Peyer's patch (tissue), 4 donors: ENCODE data around the gene NFIL3. TPM values are rescaled to one million over a fixed set of nuclear protein-coding genes. Genes with fewer than 3 reads are reported as not detected.

Experiments used
- DNase-seq, 3 donors: peaks; one replicate each; pipeline ENCODE4 v3.0.0-alpha.2; 2017 to 2019
- H3K27ac ChIP-seq, 4 donors: fragments of 200-600 bp; sonication (generic); one replicate each; pipeline ENCODE4 v1.5.1; 2016 to 2019
- H3K27me3 ChIP-seq, 2 donors: fragments of 200-600 bp; sonication (generic); one replicate each; pipeline ENCODE4 v1.5.1; 2019
- H3K36me3 ChIP-seq, 3 donors: fragments of 200-600 bp; sonication (generic); one replicate each; pipeline ENCODE4 v1.5.1; 2016 to 2019
- H3K4me1 ChIP-seq, 4 donors: fragments of 200-600 bp; sonication (generic); one replicate each; pipeline ENCODE4 v1.5.1; 2016 to 2019
- H3K4me3 ChIP-seq, 4 donors: fragments of 200-600 bp; sonication (generic); 1 replicate in 3 of 4; 2 replicates in 1 of 4; pipeline ENCODE4 v1.5.1; 2016 to 2019; ENCODE audit warnings: mild to moderate bottlenecking in 1 of 4
- H3K9me3 ChIP-seq, 4 donors: fragments of 200-600 bp; sonication (generic); one replicate each; pipeline ENCODE4 v1.5.1; 2016 to 2019; ENCODE audit warnings: mild to moderate bottlenecking in 1 of 4
- POLR2A ChIP-seq, 2 donors: fragments of 450-650 bp; IDR thresholded peaks; one replicate each; pipeline ENCODE4 v1.5.1; 2017; ENCODE audit warnings: antibody characterized with exemption in 2 of 2, mild to moderate bottlenecking in 2 of 2, moderate library complexity in 2 of 2
- total RNA-seq, 4 donors: library from RNA; depleted of rRNA; stranded (reverse); fragments of >200 nt; gene quantifications; one replicate each; pipeline ENCODE4 v1.1.0, GENCODE V29; 2016
- TF ChIP-seq, protein P1 (sequence below), 6 experiments: fragments of 450-650 bp in 4 of 6; fragments of 200-600 bp in 2 of 6; sonication (generic) in 1 of 6; IDR thresholded peaks; one replicate each; pipeline ENCODE4 v1.5.1; 2017 to 2019; ENCODE audit warnings: antibody characterized with exemption in 6 of 6, mild to moderate bottlenecking in 3 of 6, moderate library complexity in 1 of 6

Gene NFIL3
- total RNA-seq, 4 donors from 2014 or later = 14.0 to 31.4 (median 20.4) TPM

GRCh38 chr9:91421971-91422757 lies 1.5 kb downstream of the NFIL3 start:
- peak overlapping the region; percentile 76 to 97 (median 90) for H3K27ac ChIP-seq
- no peaks in the 10 kb centered on the region for H3K27me3 ChIP-seq
- H3K9me3 ChIP-seq = no peaks in the 10 kb centered on the region
- TF ChIP-seq, protein P1, sequence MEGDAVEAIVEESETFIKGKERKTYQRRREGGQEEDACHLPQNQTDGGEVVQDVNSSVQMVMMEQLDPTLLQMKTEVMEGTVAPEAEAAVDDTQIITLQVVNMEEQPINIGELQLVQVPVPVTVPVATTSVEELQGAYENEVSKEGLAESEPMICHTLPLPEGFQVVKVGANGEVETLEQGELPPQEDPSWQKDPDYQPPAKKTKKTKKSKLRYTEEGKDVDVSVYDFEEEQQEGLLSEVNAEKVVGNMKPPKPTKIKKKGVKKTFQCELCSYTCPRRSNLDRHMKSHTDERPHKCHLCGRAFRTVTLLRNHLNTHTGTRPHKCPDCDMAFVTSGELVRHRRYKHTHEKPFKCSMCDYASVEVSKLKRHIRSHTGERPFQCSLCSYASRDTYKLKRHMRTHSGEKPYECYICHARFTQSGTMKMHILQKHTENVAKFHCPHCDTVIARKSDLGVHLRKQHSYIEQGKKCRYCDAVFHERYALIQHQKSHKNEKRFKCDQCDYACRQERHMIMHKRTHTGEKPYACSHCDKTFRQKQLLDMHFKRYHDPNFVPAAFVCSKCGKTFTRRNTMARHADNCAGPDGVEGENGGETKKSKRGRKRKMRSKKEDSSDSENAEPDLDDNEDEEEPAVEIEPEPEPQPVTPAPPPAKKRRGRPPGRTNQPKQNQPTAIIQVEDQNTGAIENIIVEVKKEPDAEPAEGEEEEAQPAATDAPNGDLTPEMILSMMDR (IDR thresholded peaks at IDR 0.05) = no peak
- no peak for TF ChIP-seq POLR2A (IDR thresholded peaks at IDR 0.05)
- peaks cover 0 to 31% (median 8%) of the 10 kb centered on the region in 4 donors for H3K4me1 ChIP-seq
- peak overlapping the region; percentile 54 to 88 (median 72) for H3K4me3 ChIP-seq
- no peaks in the 10 kb centered on the region for H3K36me3 ChIP-seq
- no peak for DNase-seq

- Histone ChIP-seq H3K4me1 (peaks cover 0 to 31% (median 8%) of the 10 kb centered on the region in 4 donors), H3K9me3 (no peaks in the 10 kb centered on the region), H3K27me3 (no peaks in the 10 kb centered on the region), H3K36me3 (no peaks in the 10 kb centered on the region), H3K4me3 (peak overlapping the region; percentile 35 to 88 (median 70)), H3K27ac (peak overlapping the region; percentile 55 to 97 (median 90))
- DNase-seq = peak in 1 of 3 donors; percentile 58
- no peak for TF ChIP-seq POLR2A (IDR thresholded peaks at IDR 0.05)
- TF ChIP-seq, protein P1 (IDR thresholded peaks at IDR 0.05) = peak in 2 of 6 experiments; percentile 14 to 20
Observed at GRCh38 chr9:91421128-91421765, 2.4 kb downstream of the NFIL3 start.

GRCh38 chr9:91420501-91421127 lies 3.0 kb downstream of the NFIL3 start:
- TF ChIP-seq, protein P1 (IDR thresholded peaks at IDR 0.05) = no peak
- TF ChIP-seq POLR2A (IDR thresholded peaks at IDR 0.05) = no peak
- peaks cover 0 to 31% (median 7%) of the 10 kb centered on the region in 4 donors for H3K4me1 ChIP-seq
- no peaks in the 10 kb centered on the region for H3K36me3 ChIP-seq
- DNase-seq = no peak
- H3K27ac ChIP-seq = peak overlapping the region; percentile 55 to 97 (median 90)
- no peaks in the 10 kb centered on the region for H3K27me3 ChIP-seq
- no peaks in the 10 kb centered on the region for H3K9me3 ChIP-seq
- H3K4me3 ChIP-seq = peak overlapping the region; percentile 35 to 88 (median 70)

GRCh38 chr9:91419222-91420191 lies 4.1 kb downstream of the NFIL3 start:
- Histone ChIP-seq H3K27me3 (no peaks in the 10 kb centered on the region), H3K27ac (peak overlapping the region in 3 of 4 donors; percentile 13 to 67 (median 52)), H3K36me3 (no peaks in the 10 kb centered on the region), H3K4me1 (peaks cover 0 to 31% (median 8%) of the 10 kb centered on the region in 4 donors), H3K9me3 (no peaks in the 10 kb centered on the region), H3K4me3 (no peak overlapping the region)
- no peak for TF ChIP-seq POLR2A (IDR thresholded peaks at IDR 0.05)
- TF ChIP-seq, protein P1 (IDR thresholded peaks at IDR 0.05) = no peak
- peak in 1 of 3 donors; percentile 88 for DNase-seq

GRCh38 chr9:91418215-91418610 lies 5.4 kb downstream of the NFIL3 start:
- H3K27me3 ChIP-seq = no peaks in the 10 kb centered on the region
- H3K4me1 ChIP-seq = peaks cover 0 to 31% (median 8%) of the 10 kb centered on the region in 4 donors
- H3K36me3 ChIP-seq = no peaks in the 10 kb centered on the region
- H3K4me3 ChIP-seq = no peak overlapping the region
- H3K9me3 ChIP-seq = no peaks in the 10 kb centered on the region
- no peak overlapping the region for H3K27ac ChIP-seq
- TF ChIP-seq, protein P1 (IDR thresholded peaks at IDR 0.05) = no peak
- TF ChIP-seq POLR2A (IDR thresholded peaks at IDR 0.05) = no peak
- no peak for DNase-seq
